Astrocyte of the hippocampus (primary cell): ENCODE measurements around the gene NEMF.
"Not testable (repeated sequence)": the region's sequence is repeated elsewhere in the genome, so short reads cannot be mapped to it uniquely, and the experiment has no call there.

Experiments
- DNase-seq: peaks from one replicate; pipeline ENCODE4 v3.0.0; 2011; ENCODE audit warnings: low read depth, low spot score

Gene NEMF

GRCh38 chr14:49761839-49762551 lies 90.6 kb downstream of the NEMF start:
- no peak for DNase-seq

- no peak for DNase-seq
Measured at GRCh38 chr14:49755378-49755777, 97.2 kb downstream of the NEMF start.

- DNase-seq = no peak
Measured at GRCh38 chr14:49754570-49755097, 98.0 kb downstream of the NEMF start.

- DNase-seq = not testable (repeated sequence)
Measured at GRCh38 chr14:49746476-49746875, 106.1 kb downstream of the NEMF start.

GRCh38 chr14:49745191-49745590 lies 107.4 kb downstream of the NEMF start:
- DNase-seq = no peak

GRCh38 chr14:49735669-49736068 lies 116.9 kb downstream of the NEMF start:
- DNase-seq = not testable (repeated sequence)

GRCh38 chr14:49733836-49734235 lies 118.8 kb downstream of the NEMF start:
- DNase-seq = no peak

GRCh38 chr14:49732896-49733295 lies 119.7 kb downstream of the NEMF start:
- no peak for DNase-seq
